Neural crest cell (in vitro differentiated cells): ENCODE measurements around the gene UROC1. TPM values are rescaled to one million over a fixed set of nuclear protein-coding genes. Genes with fewer than 3 reads are reported as not detected.

Source experiments
- DNase-seq: peaks from one replicate; pipeline ENCODE4 v3.0.0; 2021; ENCODE audit warnings: low read depth, mixed read lengths, low spot score
- H3K27ac Mint-ChIP-seq: one replicate; pipeline ENCODE4 v1.8.0; 2021; ENCODE audit warnings: mild to moderate bottlenecking, mixed read lengths; ENCODE audit not compliant: unreplicated experiment
- H3K27me3 Mint-ChIP-seq: 2 replicates; pipeline ENCODE4 v1.8.0; 2021; ENCODE audit warnings: low read depth, mild to moderate bottlenecking, mixed read lengths
- H3K36me3 Mint-ChIP-seq: 2 replicates; pipeline ENCODE4 v1.8.0; 2021; ENCODE audit warnings: low read depth, mild to moderate bottlenecking, mixed read lengths
- H3K4me1 Mint-ChIP-seq: 2 replicates; pipeline ENCODE4 v1.8.0; 2021; ENCODE audit warnings: mixed read lengths
- H3K4me3 Mint-ChIP-seq: one replicate; pipeline ENCODE4 v1.8.0; 2021; ENCODE audit warnings: mild to moderate bottlenecking, mixed read lengths
- H3K9me3 Mint-ChIP-seq: 2 replicates; pipeline ENCODE4 v1.8.0; 2021; ENCODE audit warnings: mixed read lengths
- CTCF ChIP-seq: fragments of 200-600 bp; sonication (generic); conservative IDR thresholded peaks from 2 replicates; pipeline ENCODE4 v1.5.0; 2021; ENCODE audit warnings: antibody characterized with exemption, mild to moderate bottlenecking
- total RNA-seq: library from RNA; stranded (reverse); gene quantifications from 2 replicates; pipeline ENCODE4 v1.2.1, GENCODE V29; 2021

UROC1 gene
- total RNA-seq, 1 donor from 2014 or later = not detected

- no peak overlapping the region for H3K4me3 Mint-ChIP-seq
- H3K36me3 Mint-ChIP-seq = no peaks in the 10 kb centered on the region
- H3K4me1 Mint-ChIP-seq = peaks cover 5% of the 10 kb centered on the region
- no peaks in the 10 kb centered on the region for H3K27me3 Mint-ChIP-seq
- no peak for DNase-seq
- H3K9me3 Mint-ChIP-seq = no peaks in the 10 kb centered on the region
- no peak for TF ChIP-seq CTCF
- no peak overlapping the region for H3K27ac Mint-ChIP-seq
These were observed 31.2 kb upstream of the UROC1 start for GRCh38 chr3:126548556-126549466.

DNA sequence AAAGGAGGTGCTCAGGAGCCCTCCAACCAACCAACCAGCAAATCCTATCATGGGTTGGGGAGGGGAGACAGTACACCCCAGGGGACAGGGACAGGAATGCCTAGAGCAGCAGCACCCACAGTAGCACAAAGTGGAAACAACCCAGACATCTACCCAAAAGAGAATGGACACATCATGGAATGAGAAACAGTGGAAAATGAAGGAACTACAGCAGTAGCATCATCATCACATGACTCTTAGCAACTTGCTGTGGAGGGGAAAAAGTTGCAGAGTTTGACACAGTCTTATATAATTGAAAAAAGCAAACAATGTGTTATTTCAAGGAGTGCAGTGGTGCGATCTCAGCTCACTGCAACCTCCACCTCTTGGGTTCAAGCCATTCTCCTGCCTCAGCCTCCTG, 30.1 kb upstream of the UROC1 start:
- no peak overlapping the region for H3K4me3 Mint-ChIP-seq
- H3K27ac Mint-ChIP-seq = no peak overlapping the region
- DNase-seq = no peak
- no peaks in the 10 kb centered on the region for H3K9me3 Mint-ChIP-seq
- H3K4me1 Mint-ChIP-seq = peaks cover 5% of the 10 kb centered on the region
- no peak for TF ChIP-seq CTCF
- no peaks in the 10 kb centered on the region for H3K36me3 Mint-ChIP-seq
- no peaks in the 10 kb centered on the region for H3K27me3 Mint-ChIP-seq

DNA sequence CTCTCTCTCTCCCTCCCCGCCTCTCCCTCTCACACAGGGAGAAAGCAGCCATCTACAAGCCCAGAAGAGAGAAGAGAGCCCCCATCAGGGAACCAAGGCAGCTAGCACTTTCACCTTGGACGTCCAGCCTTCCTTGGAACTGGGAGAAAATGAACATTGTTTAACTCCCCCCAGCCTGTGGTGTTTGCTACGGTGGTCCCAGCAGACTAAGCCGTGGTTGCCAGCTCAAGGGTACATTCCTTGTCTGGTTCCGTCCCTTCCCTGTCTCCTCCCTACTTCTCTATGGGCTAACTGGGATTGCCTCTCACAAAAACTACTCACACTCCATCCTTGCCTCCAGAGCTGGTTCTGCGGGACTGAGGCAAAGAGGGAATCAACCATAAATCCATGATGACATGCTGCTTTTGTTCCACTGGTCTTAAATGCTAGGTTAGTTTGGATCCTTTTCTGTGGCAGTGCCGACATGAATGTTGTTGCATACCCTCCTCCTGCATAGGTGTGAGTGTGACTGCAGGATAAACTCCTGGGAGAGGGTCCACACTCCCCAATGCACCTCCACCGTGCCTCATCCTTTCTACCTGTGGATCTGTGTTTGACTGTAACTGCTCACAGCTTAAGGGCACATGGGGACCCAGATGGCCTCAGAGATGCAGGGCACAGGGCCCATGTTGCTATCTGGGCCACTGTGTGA, 29.1 kb upstream of the UROC1 start:
- no peak overlapping the region for H3K4me3 Mint-ChIP-seq
- no peaks in the 10 kb centered on the region for H3K9me3 Mint-ChIP-seq
- H3K36me3 Mint-ChIP-seq = no peaks in the 10 kb centered on the region
- H3K4me1 Mint-ChIP-seq = peaks cover 5% of the 10 kb centered on the region
- no peak for TF ChIP-seq CTCF
- H3K27me3 Mint-ChIP-seq = no peaks in the 10 kb centered on the region
- H3K27ac Mint-ChIP-seq = no peak overlapping the region
- no peak for DNase-seq

- DNase-seq = no peak
- H3K27ac Mint-ChIP-seq = no peak overlapping the region
- no peaks in the 10 kb centered on the region for H3K36me3 Mint-ChIP-seq
- H3K9me3 Mint-ChIP-seq = no peaks in the 10 kb centered on the region
- H3K4me1 Mint-ChIP-seq = peaks cover 5% of the 10 kb centered on the region
- H3K27me3 Mint-ChIP-seq = no peaks in the 10 kb centered on the region
- no peak for TF ChIP-seq CTCF
- no peak overlapping the region for H3K4me3 Mint-ChIP-seq
These were observed 28.4 kb upstream of the UROC1 start for GRCh38 chr3:126546013-126546412.

GRCh38 chr3:126545544-126545943, 28.0 kb upstream of the UROC1 start:
- Mint-ChIP-seq H3K9me3 (no peaks in the 10 kb centered on the region), H3K4me1 (peaks cover 5% of the 10 kb centered on the region), H3K27me3 (no peaks in the 10 kb centered on the region), H3K4me3 (no peak overlapping the region), H3K27ac (peak overlapping the region; percentile 75), H3K36me3 (no peaks in the 10 kb centered on the region)
- no peak for DNase-seq
- TF ChIP-seq CTCF = no peak
